Endothelial cell of umbilical vein (primary cell): ENCODE results near the gene IQGAP2. TPM values are rescaled to one million over a fixed set of nuclear protein-coding genes. Genes with fewer than 3 reads are reported as not detected.

Experiments used
- BruUV-seq: library from RNA; stranded (reverse); fragments of 400-500 nt; replicated peaks from 2 replicates; lab custom pipeline; 2021; lab: Mats Ljungman, UMichigan
- CTCF ChIA-PET: fragments of 300-600, 350-600 bp; sonication (Branson Sonifier 250); formaldehyde crosslinking; loops from one replicate; lab custom pipeline; 2021; ENCODE audit warnings: antibody characterized with exemption, inconsistent platforms; lab: Charles Lee
- POLR2A ChIA-PET: fragments of 300-600, 350-600 bp; sonication (Branson Sonifier 250); formaldehyde crosslinking; loops from one replicate; lab custom pipeline; 2021; ENCODE audit warnings: antibody characterized with exemption, inconsistent platforms; lab: Charles Lee
- DNase-seq: peaks from one replicate; pipeline ENCODE4 v3.0.0-alpha.2; 2011; ENCODE audit warnings: low read depth, low spot score
- FAIRE-seq: peaks from 2 replicates; lab custom pipeline; 2011; peaks lifted over from hg19 to GRCh38; lab: Jason Lieb, UNC
- H2AFZ ChIP-seq: 2 replicates; pipeline ENCODE4 v1.6.0; 2012; ENCODE audit warnings: low read depth, low read length, control low read depth, inconsistent platforms
- H3K27ac ChIP-seq: 2 replicates; pipeline ENCODE4 v1.5.1; 2011; ENCODE audit warnings: low read depth, mild to moderate bottlenecking, control low read depth, low read length, moderate library complexity; ENCODE audit not compliant: insufficient read depth
- H3K27me3 ChIP-seq, 2 experiments: 2 replicates each; pipeline versions ENCODE4 v1.6.0 to v1.6.1; 2011; ENCODE audit warnings: low read length in 2 of 2, mixed read lengths in 1 of 2; ENCODE audit not compliant: control insufficient read depth in 2 of 2, insufficient read depth in 2 of 2
- H3K36me3 ChIP-seq, 2 experiments: 2 replicates in 1 of 2; 3 replicates in 1 of 2; pipeline ENCODE4 v1.5.1; 2011; ENCODE audit warnings: low read length in 2 of 2, mild to moderate bottlenecking in 1 of 2, moderate library complexity in 1 of 2; ENCODE audit not compliant: control insufficient read depth in 2 of 2, insufficient read depth in 2 of 2; ENCODE audit errors: extremely low read depth in 1 of 2
- H3K4me1 ChIP-seq: 3 replicates; pipeline ENCODE4 v1.5.1; 2011; ENCODE audit warnings: mild to moderate bottlenecking, low read length; ENCODE audit not compliant: control insufficient read depth, insufficient read depth; ENCODE audit errors: extremely low read depth
- H3K4me2 ChIP-seq: 2 replicates; pipeline ENCODE4 v1.6.1; 2011; ENCODE audit warnings: low read length, control low read depth, mixed read lengths; ENCODE audit not compliant: insufficient read depth
- H3K4me3 ChIP-seq, 3 experiments: fragments of 200-600 bp in 1 of 3; sonication (generic), shearing (Covaris generic) in 1 of 3; replicated peaks in 1 of 3; 2 replicates each; pipeline ENCODE4 v1.5.1; 2011 to 2016; ENCODE audit warnings: control low read depth in 3 of 3, low read length in 3 of 3, mild to moderate bottlenecking in 2 of 3, inconsistent platforms in 1 of 3, low read depth in 1 of 3, moderate library complexity in 1 of 3; ENCODE audit not compliant: insufficient read depth in 1 of 3
- H3K79me2 ChIP-seq: 2 replicates; pipeline ENCODE4 v1.6.0; 2012; ENCODE audit warnings: low read length, inconsistent platforms; ENCODE audit not compliant: control insufficient read depth, insufficient read depth
- H3K9ac ChIP-seq: replicated peaks from 2 replicates; pipeline ENCODE3; 2011; ENCODE audit warnings: low read length, control low read depth; ENCODE audit not compliant: insufficient read depth; ENCODE audit errors: extremely low read depth
- H3K9me1 ChIP-seq: replicated peaks from 3 replicates; pipeline ENCODE4 v1.6.0; 2011; ENCODE audit warnings: mild to moderate bottlenecking, low read length; ENCODE audit not compliant: control insufficient read depth, insufficient read depth; ENCODE audit errors: extremely low read depth
- H3K9me3 ChIP-seq: replicated peaks from 2 replicates; pipeline ENCODE4 v1.5.1; 2012; ENCODE audit warnings: low read length, inconsistent platforms; ENCODE audit not compliant: control insufficient read depth, insufficient read depth
- H4K20me1 ChIP-seq: replicated peaks from 2 replicates; pipeline ENCODE3; 2011; ENCODE audit warnings: mild to moderate bottlenecking, low read length; ENCODE audit not compliant: control insufficient read depth, insufficient read depth; ENCODE audit errors: extremely low read depth
- CTCF ChIP-seq, 2 donors: IDR thresholded peaks; 1 replicate in 1 of 2; 2 replicates in 1 of 2; pipeline ENCODE4 v1.5.1; 2011; ENCODE audit warnings: low read length in 2 of 2, mild to moderate bottlenecking in 2 of 2, moderate library complexity in 2 of 2, control low read depth in 1 of 2, inconsistent platforms in 1 of 2, low read depth in 1 of 2; ENCODE audit not compliant: insufficient read depth in 1 of 2; ENCODE audit errors: extremely low read depth in 1 of 2
- FOS ChIP-seq: IDR thresholded peaks from 2 replicates; pipeline ENCODE4 v1.6.1; 2011; ENCODE audit warnings: mild to moderate bottlenecking, low read length, moderate library complexity, borderline replicate concordance; ENCODE audit not compliant: insufficient read depth
- GATA2 ChIP-seq: IDR thresholded peaks from 2 replicates; pipeline ENCODE4 v1.7.0; 2011; ENCODE audit warnings: low read depth, mild to moderate bottlenecking, moderate library complexity, mixed read lengths, low read length; ENCODE audit not compliant: insufficient read length, insufficient read depth
- JUN ChIP-seq: IDR thresholded peaks from 2 replicates; pipeline ENCODE4 v1.6.1; 2011; ENCODE audit warnings: borderline replicate concordance, low read depth; ENCODE audit not compliant: insufficient read length, insufficient read depth
- MAX ChIP-seq: IDR thresholded peaks from 2 replicates; pipeline ENCODE4 v1.6.1; 2011; ENCODE audit not compliant: insufficient read depth, insufficient read length
- POLR2A ChIP-seq: IDR thresholded peaks from 2 replicates; pipeline ENCODE4 v1.6.1; 2012; ENCODE audit warnings: low read depth, mild to moderate bottlenecking, control low read depth, low read length
- dilution Hi-C: fragments of 300-500 bp; cut with MboI; formaldehyde crosslinking; loops from one replicate; pipeline ENCODE4 v1.15.0; 2019; ENCODE audit warnings: low sequenced_read_pairs; ENCODE audit not compliant: extremely low pct_ligation_motif_present
- intact Hi-C: fragments of 100-400 bp; cut with micrococcal nuclease; formaldehyde crosslinking; loops from one replicate; pipeline ENCODE4 v1.10.0; 2022
- polyA plus RNA-seq, 4 experiments: library from polyadenylated mRNA; depleted of rRNA in 3 of 4; stranded (reverse) in 3 of 4; unstranded in 1 of 4; fragments of >200 nt; gene quantifications; 2 replicates each; pipeline versions ENCODE4 v1.2.1 to v1.2.3, GENCODE V29; 2011 to 2012; ENCODE audit warnings: missing spikeins in 1 of 4
- total RNA-seq: library from RNA; stranded (reverse); gene quantifications from 2 replicates; pipeline ENCODE4 v1.2.3, GENCODE V29; 2021

IQGAP2 gene
- total and polyA plus RNA-seq, 2 donors (not counting 3 experiments of a cell fraction or from before 2014, with no cell fraction given), result 4.5 to 4.7 TPM

GRCh38 chr5:76612942-76613341 is 209.9 kb downstream of the IQGAP2 start:
- Histone ChIP-seq H3K4me2 (no peak overlapping the region), H3K4me1 (no peaks in the 10 kb centered on the region), H3K9me1 (no peaks in the 10 kb centered on the region), H3K4me3 (no peak overlapping the region), H3K27ac (no peak overlapping the region), H3K36me3 (no peaks in the 10 kb centered on the region), H4K20me1 (no peaks in the 10 kb centered on the region), H3K9me3 (no peaks in the 10 kb centered on the region), H3K9ac (no peak overlapping the region), H3K27me3 (no peaks in the 10 kb centered on the region), H2AFZ (no peak overlapping the region), H3K79me2 (no peaks in the 10 kb centered on the region)
- intact Hi-C loops (no loop called here), dilution Hi-C loops (no loop called here)
- POLR2A ChIA-PET, result no interaction called here
- DNase-seq (no peak), FAIRE-seq (no peak)
- TF ChIP-seq POLR2A, result no peak
- TF ChIP-seq CTCF (IDR thresholded peaks at IDR 0.05; ENCODE audit: extremely low read depth in 1 of 2, insufficient read depth in 1 of 2, low read depth in 1 of 2, low read length in 2 of 2), result no peak
- no peak for TF ChIP-seq FOS
- TF ChIP-seq MAX, result no peak
- no peak for TF ChIP-seq GATA2
- TF ChIP-seq JUN, result no peak
- no TSS peak for BruUV-seq
- CTCF ChIA-PET, result no interaction called here
